Ishikawa (cell line): Measurements from ENCODE around the gene MTERF4.
A peak's percentile ranks its signal among the peaks of the same experiment; 100 is the strongest.

ENCODE experiments used
- CEBPB ChIP-seq: IDR thresholded peaks from 2 replicates; pipeline ENCODE4 v1.6.1; 2012
- CREB1 ChIP-seq: IDR thresholded peaks from 2 replicates; pipeline ENCODE4 v1.6.1; 2012; ENCODE audit warnings: low read depth
- EGR1 ChIP-seq: IDR thresholded peaks from 2 replicates; pipeline ENCODE4 v1.6.1; 2012
- EP300 ChIP-seq: IDR thresholded peaks from 2 replicates; pipeline ENCODE4 v1.6.1; 2012; ENCODE audit warnings: borderline replicate concordance
- FOXM1 ChIP-seq: IDR thresholded peaks from 2 replicates; pipeline ENCODE4 v1.6.1; 2012; ENCODE audit warnings: low read depth, borderline replicate concordance
- MAX ChIP-seq: IDR thresholded peaks from 2 replicates; pipeline ENCODE4 v1.6.1; 2012
- NFIC ChIP-seq: IDR thresholded peaks from 2 replicates; pipeline ENCODE4 v1.6.1; 2012
- RAD21 ChIP-seq: IDR thresholded peaks from 2 replicates; pipeline ENCODE4 v1.6.1; 2012; ENCODE audit warnings: low read depth
- REST ChIP-seq: IDR thresholded peaks from 2 replicates; pipeline ENCODE4 v1.6.1; 2012; ENCODE audit warnings: low read depth, mild to moderate bottlenecking
- TAF1 ChIP-seq: IDR thresholded peaks from 2 replicates; pipeline ENCODE4 v1.6.1; 2012; ENCODE audit warnings: low read depth, mild to moderate bottlenecking
- TCF12 ChIP-seq: IDR thresholded peaks from 2 replicates; pipeline ENCODE4 v1.6.1; 2012; ENCODE audit warnings: low read depth
- TEAD4 ChIP-seq: IDR thresholded peaks from 2 replicates; pipeline ENCODE4 v1.6.1; 2012
- USF1 ChIP-seq: IDR thresholded peaks from 2 replicates; pipeline ENCODE4 v1.6.1; 2012
- YY1 ChIP-seq: IDR thresholded peaks from 2 replicates; pipeline ENCODE4 v1.6.1; 2012; ENCODE audit warnings: low read depth
- ZBTB7A ChIP-seq: IDR thresholded peaks from 2 replicates; pipeline ENCODE4 v1.6.1; 2012; ENCODE audit warnings: low read depth

Gene MTERF4

GRCh38 chr2:241149675-241149924 lies 47.5 kb upstream of the MTERF4 start:
- TF ChIP-seq YY1 (no peak), TCF12 (no peak), ZBTB7A (no peak), TAF1 (no peak), NFIC (no peak), FOXM1 (no peak), EGR1 (no peak), MAX (no peak), CEBPB (no peak), EP300 (no peak), USF1 (no peak), CREB1 (no peak), REST (no peak), TEAD4 (no peak), RAD21 (no peak)

GRCh38 chr2:241148891-241149674 lies 47.0 kb upstream of the MTERF4 start, which contains the start of gene PASK:
PASK (minus strand) TSS chr2:241149472; CDS start chr2:241143032, 6,440 bp downstream.
- no peak for TF ChIP-seq EP300
- no peak for TF ChIP-seq NFIC
- TF ChIP-seq YY1: 0 out of 2 replicates have a peak, but pooled peaks have one; percentile 31
- TF ChIP-seq FOXM1: no peak
- TF ChIP-seq RAD21: no peak
- peak; percentile 54; the same call in 1 of the 2 replicates for TF ChIP-seq EGR1
- TF ChIP-seq MAX: peak; percentile 71
- TF ChIP-seq TCF12: 0 out of 2 replicates have a peak, but pooled peaks have one; percentile 5
- TF ChIP-seq CEBPB: no peak
- TF ChIP-seq TAF1: peak; percentile 54; the same call in 1 of the 2 replicates

GRCh38 chr2:241148239-241148638 lies 46.2 kb upstream of the MTERF4 start:
- TF ChIP-seq USF1 (no peak), TEAD4 (no peak)

- TF ChIP-seq EP300 (no peak), EGR1 (no peak), RAD21 (no peak), YY1 (no peak), NFIC (no peak), MAX (no peak), TCF12 (no peak), CEBPB (no peak), USF1 (no peak), ZBTB7A (no peak), FOXM1 (no peak), CREB1 (no peak), TEAD4 (no peak), REST (no peak), TAF1 (no peak)
These were observed 45.2 kb upstream of the MTERF4 start for GRCh38 chr2:241147336-241147735.

GRCh38 chr2:241146286-241146685 lies 44.2 kb upstream of the MTERF4 start:
- TF ChIP-seq YY1: no peak
- TF ChIP-seq CEBPB: no peak

- TF ChIP-seq RAD21: no peak
- TF ChIP-seq CREB1: no peak
- no peak for TF ChIP-seq YY1
- TF ChIP-seq EP300: no peak
- no peak for TF ChIP-seq TAF1
- TF ChIP-seq MAX: no peak
- TF ChIP-seq REST: no peak
- no peak for TF ChIP-seq ZBTB7A
- TF ChIP-seq CEBPB: no peak
- no peak for TF ChIP-seq TCF12
- TF ChIP-seq FOXM1: no peak
- TF ChIP-seq NFIC: no peak
- no peak for TF ChIP-seq USF1
These were observed 40.5 kb upstream of the MTERF4 start for GRCh38 chr2:241142593-241142992.
